ENCODE measurements around the gene HOXA9. TPM values are rescaled to one million over a fixed set of nuclear protein-coding genes. Genes with fewer than 3 reads are reported as not detected.
A peak's percentile ranks its signal among the peaks of the same experiment; 100 is the strongest.

HOXA9 gene
- total and polyA plus RNA-seq, 2 of the 8 experiments (the other 6 are each of a cell fraction or from before 2014, with no cell fraction given), result not detected

- H2BK12ac ChIP-seq (ENCODE audit: low read depth, low read length), result no peak overlapping the region
- no peak overlapping the region for H2BK120ac ChIP-seq (replicated peaks; ENCODE audit: low read depth, low read length)
- no peak overlapping the region for H4K91ac ChIP-seq (replicated peaks; ENCODE audit: insufficient read length, low read length)
- no peaks in the 10 kb centered on the region for H3K79me2 ChIP-seq (ENCODE audit: control insufficient read depth in 1 of 2, insufficient read depth in 2 of 2, low read length in 2 of 2)
- CTCF ChIA-PET (ENCODE audit: partially characterized antibody), result interaction anchor here (0.7 to 2.6 kb wide), 9 partner anchors 9 to 922 kb away, joined by 3 to 10 read pairs (median 3); partner anchors contain the start of genes HOXA5 and HOXA7
- no peaks in the 10 kb centered on the region for H3K23me2 ChIP-seq (ENCODE audit: low read depth, low read length)
- H3K9me3 ChIP-seq (ENCODE audit: insufficient read depth in 2 of 2, low read depth in 1 of 2, low read length in 1 of 2), result no peaks in the 10 kb centered on the region
- H3K18ac ChIP-seq (ENCODE audit: extremely low read depth, low read length), result no peak overlapping the region
- no peaks in the 10 kb centered on the region for H3K79me1 ChIP-seq (ENCODE audit: low read depth, low read length)
- no peak overlapping the region for H4K5ac ChIP-seq (ENCODE audit: insufficient read length, low read depth, low read length)
- H2AK5ac ChIP-seq (ENCODE audit: low read depth, low read length), result no peak overlapping the region
- peak; percentile 37 for TF ChIP-seq RNF2 (IDR thresholded peaks at IDR 0.05; ENCODE audit: borderline replicate concordance, low read depth, low read length, missing control alignments, poor library complexity, severe bottlenecking)
- no peak for TF ChIP-seq SP4 (IDR thresholded peaks at IDR 0.05; ENCODE audit: low read length)
- no peak for TF ChIP-seq TBP (IDR thresholded peaks at IDR 0.05; ENCODE audit: low read depth, low read length)
- no peak for TF ChIP-seq ASH2L (IDR thresholded peaks at IDR 0.05; ENCODE audit: low read length)
- TF ChIP-seq BCL11A (IDR thresholded peaks at IDR 0.05; ENCODE audit: low read depth in 2 of 2, low read length in 2 of 2), result no peak
- TF ChIP-seq SUZ12 (IDR thresholded peaks at IDR 0.05; ENCODE audit: low read length), result peak; percentile 20; the same call in 1 of the 2 replicates
- H2BK15ac ChIP-seq (ENCODE audit: low read length), result no peak overlapping the region
- no peak overlapping the region for H3K4ac ChIP-seq (replicated peaks; ENCODE audit: insufficient read length, low read depth, low read length)
- FAIRE-seq, result no peak
- no peak overlapping the region for H3K23ac ChIP-seq (ENCODE audit: insufficient read length)
- no peak overlapping the region for H3K4me3 ChIP-seq (ENCODE audit: extremely low read depth in 1 of 4, insufficient read depth in 2 of 4, low read depth in 3 of 4, low read length in 4 of 4)
- peaks cover 98 to 100% (median 99%) of the 10 kb centered on the region in 4 experiments for H3K27me3 ChIP-seq (replicated peaks in 1 of 4; ENCODE audit: control insufficient read depth in 3 of 4, extremely low read depth in 1 of 4, insufficient read depth in 3 of 4, low read length in 3 of 4)
- H3K4me2 ChIP-seq (ENCODE audit: insufficient read depth in 1 of 2, low read depth in 2 of 2, low read length in 2 of 2), result no peak overlapping the region
- H3K56ac ChIP-seq (replicated peaks; ENCODE audit: insufficient read length, low read depth, low read length), result no peak overlapping the region
- no peak overlapping the region for H3K27ac ChIP-seq (ENCODE audit: low read depth, low read length)
- DNase-seq (ENCODE audit: low read depth in 1 of 2, low spot score in 2 of 2), result peak in 1 of 2 experiments; percentile 38
- no peak overlapping the region for H2AFZ ChIP-seq (ENCODE audit: low read length)
- POLR2A ChIA-PET (ENCODE audit: partially characterized antibody), result interaction anchor here (0.7 kb wide), 1 partner anchor 1251 kb away, joined by 3 read pairs; no protein-coding TSS in a partner anchor
- 39% methylated on average over 4 of the region's 4 CpGs; no CpG with 5 or more reads in 1 of the 2 experiments for WGBS, 2 experiments (ENCODE audit: extremely low coverage in 1 of 2, insufficient coverage in 1 of 2, insufficient read length in 1 of 2, insufficient replicate concordance in 2 of 2, low coverage in 1 of 2, low lambda C conversion rate in 2 of 2, missing lambda C conversion rate in 1 of 2)
- H2BK5ac ChIP-seq (ENCODE audit: low read depth, low read length), result no peak overlapping the region
- no peak overlapping the region for H4K8ac ChIP-seq (ENCODE audit: extremely low read depth, insufficient read depth, low read length)
- H3K14ac ChIP-seq (ENCODE audit: insufficient read length), result no peak overlapping the region
- peaks cover 35 to 46% of the 10 kb centered on the region in 2 experiments for H4K20me1 ChIP-seq (replicated peaks in 1 of 2; ENCODE audit: control insufficient read depth in 1 of 2, insufficient read depth in 2 of 2, low read length in 2 of 2)
- no peak overlapping the region for H3K9ac ChIP-seq (replicated peaks in 1 of 4; ENCODE audit: extremely low read depth in 1 of 4, low read depth in 3 of 4, low read length in 3 of 4)
- no peak overlapping the region for H2BK20ac ChIP-seq (ENCODE audit: low read length)
- peaks cover 0 to 12% (median 6%) of the 10 kb centered on the region in 4 experiments; a peak in 6 of 7 replicates for H3K4me1 ChIP-seq (replicated peaks in 1 of 4; ENCODE audit: control insufficient read depth in 3 of 4, insufficient read depth in 4 of 4, low read length in 3 of 4)
- H3K36me3 ChIP-seq (ENCODE audit: control insufficient read depth in 2 of 4, insufficient read depth in 4 of 4, low read length in 3 of 4), result peaks cover 0 to 5% (median 0%) of the 10 kb centered on the region in 4 experiments; a peak in 1 of 8 replicates
Observed at GRCh38 chr7:27181795-27182275, 16.5 kb upstream of the HOXA9 start.

All from H1 (cell line).